Effector memory CD8-positive, alpha-beta T cell (primary cell): Measurements from ENCODE around the gene SMCHD1.
A peak's percentile ranks its signal among the peaks of the same experiment; 100 is the strongest.
"Not testable (repeated sequence)": the region's sequence is repeated elsewhere in the genome, so short reads cannot be mapped to it uniquely, and the experiment has no call there.

ENCODE experiments used
- ATAC-seq: fragments of 150-1000 bp; cut with Tn5 transposase; replicated peaks from 2 replicates; pipeline ENCODE4 v1.10.0; 2021; ENCODE audit warnings: mild to moderate bottlenecking, moderate library complexity
- DNase-seq, 3 experiments: peaks; one replicate each; pipeline ENCODE4 v3.0.0; 2021
- H3K27ac Mint-ChIP-seq, 2 donors: one replicate each; pipeline ENCODE4 v1.8.0; 2022; ENCODE audit warnings: mild to moderate bottlenecking in 2 of 2, mixed read lengths in 2 of 2, moderate library complexity in 2 of 2
- H3K27me3 Mint-ChIP-seq, 2 donors: one replicate each; pipeline ENCODE4 v1.8.0; 2022; ENCODE audit warnings: mixed read lengths in 2 of 2
- H3K36me3 Mint-ChIP-seq: one replicate; pipeline ENCODE4 v1.8.0; 2022; ENCODE audit warnings: mild to moderate bottlenecking, moderate library complexity, mixed read lengths; ENCODE audit not compliant: insufficient read depth
- H3K4me1 Mint-ChIP-seq, 2 donors: one replicate each; pipeline ENCODE4 v1.8.0; 2022; ENCODE audit warnings: low read depth in 2 of 2, mixed read lengths in 2 of 2
- H3K4me3 Mint-ChIP-seq, 2 donors: one replicate each; pipeline ENCODE4 v1.8.0; 2022; ENCODE audit warnings: mild to moderate bottlenecking in 2 of 2, mixed read lengths in 2 of 2, moderate library complexity in 2 of 2
- H3K9me3 Mint-ChIP-seq, 2 donors: one replicate each; pipeline ENCODE4 v1.8.0; 2022; ENCODE audit warnings: mixed read lengths in 2 of 2

The SMCHD1 gene

DNA sequence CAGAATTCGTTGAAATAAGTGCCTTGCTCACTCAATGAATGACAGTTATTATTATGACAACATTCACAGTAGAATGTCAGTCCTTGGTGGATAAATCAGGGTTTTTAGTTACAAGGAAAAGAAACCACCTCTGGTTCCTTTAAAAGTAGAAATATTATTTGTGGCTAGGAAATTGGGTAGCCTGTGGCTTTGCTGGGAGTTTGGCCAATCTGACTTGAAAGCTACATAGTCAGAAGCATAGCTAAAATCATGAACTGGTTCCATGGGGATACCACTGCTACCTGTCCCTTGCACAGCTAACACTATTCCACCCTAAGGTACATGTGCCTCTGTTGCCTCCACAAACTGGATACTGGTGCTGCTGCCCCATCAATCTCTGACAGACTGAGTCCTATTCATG lies 12.8 kb upstream of the SMCHD1 start:
- DNase-seq, result no peak
- no peak for ATAC-seq
- Mint-ChIP-seq H3K27me3 (no peaks in the 10 kb centered on the region), H3K27ac (no peak overlapping the region), H3K36me3 (peaks cover 7% of the 10 kb centered on the region), H3K9me3 (no peaks in the 10 kb centered on the region), H3K4me1 (peaks cover 27 to 41% of the 10 kb centered on the region in 2 donors), H3K4me3 (no peak overlapping the region)

DNA sequence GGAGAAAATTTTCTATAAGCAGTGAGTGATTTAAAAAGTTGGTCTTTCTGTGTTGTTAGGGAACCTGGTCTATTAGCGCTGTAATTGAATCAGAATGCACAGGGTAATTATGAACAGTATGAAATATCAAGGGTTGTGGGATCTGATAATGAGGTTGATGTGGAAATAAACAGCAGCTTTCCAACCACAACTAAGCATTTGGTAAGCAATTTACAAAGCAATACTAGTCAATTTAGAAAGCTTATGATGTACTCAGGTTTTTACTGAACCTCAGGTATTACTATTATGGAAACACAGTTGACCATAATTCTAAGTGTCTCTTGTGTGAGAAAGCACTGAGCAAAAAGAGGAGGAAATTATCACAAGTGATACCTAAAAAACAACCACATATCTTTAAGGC lies 11.0 kb upstream of the SMCHD1 start:
- Mint-ChIP-seq H3K27me3 (no peaks in the 10 kb centered on the region), H3K9me3 (no peaks in the 10 kb centered on the region), H3K4me1 (peaks cover 13 to 29% of the 10 kb centered on the region in 2 donors), H3K36me3 (peaks cover 3% of the 10 kb centered on the region), H3K4me3 (no peak overlapping the region), H3K27ac (no peak overlapping the region)
- ATAC-seq (peak; percentile 41), DNase-seq (no peak)

DNA sequence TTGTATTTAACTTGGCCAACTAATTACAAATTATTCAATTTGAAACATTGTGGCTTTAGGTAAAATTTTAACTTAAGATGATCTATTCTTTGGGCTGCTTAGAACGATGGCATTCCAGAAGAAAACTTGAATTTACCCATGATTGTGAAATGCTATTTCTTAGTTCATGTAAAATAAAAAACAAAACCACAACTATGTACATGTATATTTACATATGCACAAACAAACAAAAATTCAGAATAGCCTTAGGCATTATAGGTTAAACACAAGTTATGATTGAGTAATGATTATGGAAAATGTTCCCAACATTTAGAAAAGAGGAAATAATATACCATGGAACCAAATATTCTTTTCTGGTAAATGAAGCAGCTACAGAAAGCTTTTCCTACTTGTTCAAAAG lies 3.5 kb upstream of the SMCHD1 start:
- H3K27ac Mint-ChIP-seq, result no peak overlapping the region
- H3K27me3 Mint-ChIP-seq, result no peaks in the 10 kb centered on the region
- peaks cover 10 to 15% of the 10 kb centered on the region in 2 donors for H3K4me1 Mint-ChIP-seq

DNA sequence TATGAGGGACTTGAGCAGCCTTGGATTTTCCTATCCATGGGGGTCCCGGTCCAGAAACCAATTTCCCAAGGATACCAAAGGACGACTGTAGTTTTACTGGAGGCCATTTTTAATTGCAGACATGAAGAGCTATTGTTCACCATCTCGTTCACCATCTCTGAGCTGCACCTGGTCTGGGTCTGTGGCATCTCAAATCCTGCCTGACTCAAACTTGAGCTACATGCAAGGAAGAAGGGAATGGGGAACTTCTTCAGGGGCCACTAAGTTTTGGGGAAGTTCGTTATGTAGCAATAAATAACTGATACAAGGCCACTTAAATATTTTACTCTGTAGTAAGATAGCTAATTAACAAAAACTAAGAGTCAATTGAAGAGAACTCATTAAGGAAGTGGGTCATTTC lies 2.1 kb upstream of the SMCHD1 start:
- ATAC-seq (no peak), DNase-seq (no peak)
- Mint-ChIP-seq H3K27me3 (no peaks in the 10 kb centered on the region), H3K4me3 (no peak overlapping the region), H3K9me3 (no peaks in the 10 kb centered on the region), H3K27ac (peak overlapping the region in 1 of 2 donors; percentile 100), H3K36me3 (peaks cover 38% of the 10 kb centered on the region), H3K4me1 (peaks cover 18 to 27% of the 10 kb centered on the region in 2 donors)

More for the DNA sequence above, 3.5 kb upstream of the SMCHD1 start:
- ATAC-seq, result no peak
- DNase-seq, result no peak
- H3K36me3 Mint-ChIP-seq, result peaks cover 26% of the 10 kb centered on the region
- no peak overlapping the region for H3K4me3 Mint-ChIP-seq
- no peaks in the 10 kb centered on the region for H3K9me3 Mint-ChIP-seq

DNA sequence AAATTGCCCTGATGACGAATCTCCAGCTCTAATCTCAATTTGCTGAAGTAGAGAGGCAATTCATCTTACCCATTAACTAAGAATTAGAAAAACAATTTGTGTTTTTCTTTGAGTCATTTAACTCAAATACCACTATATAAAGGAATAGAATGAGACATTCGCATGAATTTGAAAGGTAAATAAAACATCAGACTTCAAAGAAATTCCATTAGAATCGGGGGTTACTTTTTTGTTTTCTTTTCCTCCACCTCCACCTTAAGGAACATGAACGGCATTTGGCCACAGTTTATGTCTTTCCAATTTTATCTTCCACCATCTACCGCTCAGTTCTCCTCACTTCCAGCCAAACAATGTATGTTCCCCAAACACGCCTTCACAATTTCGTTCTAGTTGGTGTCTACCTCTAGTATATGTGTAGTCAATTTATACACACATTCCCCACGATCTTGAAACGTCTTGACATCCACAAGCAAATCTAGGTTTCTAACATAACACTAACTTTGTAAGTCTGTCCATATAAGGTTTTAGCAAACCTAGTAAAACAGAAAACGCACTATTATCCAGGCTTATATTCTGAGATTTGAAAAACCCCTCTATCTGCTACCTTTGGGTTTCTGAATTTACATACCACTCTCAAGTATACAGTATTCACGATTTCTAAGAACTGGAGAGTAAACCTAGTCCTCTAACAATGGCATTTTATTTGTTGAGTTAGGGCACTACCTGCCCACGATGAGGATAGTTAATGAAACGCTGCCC lies 1.2 kb upstream of the SMCHD1 start:
- DNase-seq (no peak), ATAC-seq (no peak)
- peak overlapping the region; percentile 95 to 98 for H3K4me3 Mint-ChIP-seq
- H3K4me1 Mint-ChIP-seq, result peaks cover 22 to 32% of the 10 kb centered on the region in 2 donors
- peaks cover 39% of the 10 kb centered on the region for H3K36me3 Mint-ChIP-seq
- no peaks in the 10 kb centered on the region for H3K27me3 Mint-ChIP-seq
- H3K27ac Mint-ChIP-seq, result peak overlapping the region; percentile 99 to 100
- no peaks in the 10 kb centered on the region for H3K9me3 Mint-ChIP-seq

DNA sequence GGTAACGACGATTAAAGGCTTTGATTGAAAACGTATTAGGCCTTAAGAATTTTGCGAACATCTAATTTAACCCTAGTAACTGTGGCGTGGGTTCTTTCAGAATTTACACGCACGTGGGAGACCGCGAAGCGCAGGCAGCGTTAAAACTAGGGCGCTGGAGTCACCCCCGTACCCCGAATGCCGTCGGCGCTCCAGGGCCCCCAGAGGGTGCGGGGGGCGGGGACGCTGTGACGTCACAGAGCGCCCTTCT lies 673 bp upstream of the SMCHD1 start:
- DNase-seq (peak; percentile 83 to 85 (median 84)), ATAC-seq (peak; percentile 59)
- Mint-ChIP-seq H3K27me3 (no peaks in the 10 kb centered on the region), H3K27ac (peak overlapping the region; percentile 99 to 100), H3K4me1 (peaks cover 22 to 34% of the 10 kb centered on the region in 2 donors), H3K9me3 (no peaks in the 10 kb centered on the region), H3K4me3 (peak overlapping the region; percentile 95 to 98), H3K36me3 (peaks cover 39% of the 10 kb centered on the region)

DNA sequence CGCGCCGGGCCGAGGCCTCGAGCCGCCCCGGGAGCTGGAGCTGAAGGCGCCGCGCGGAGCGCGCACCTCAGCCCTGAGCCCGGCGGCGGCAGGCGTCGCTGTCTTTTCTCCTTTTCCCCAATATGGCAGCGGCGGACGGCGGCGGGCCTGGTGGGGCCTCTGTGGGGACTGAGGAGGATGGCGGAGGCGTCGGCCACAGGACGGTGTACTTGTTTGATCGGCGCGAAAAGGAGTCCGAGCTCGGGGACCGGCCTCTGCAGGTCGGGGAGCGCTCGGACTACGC lies 369 bp downstream of the SMCHD1 start:
- H3K27me3 Mint-ChIP-seq, result no peaks in the 10 kb centered on the region
- peaks cover 45% of the 10 kb centered on the region for H3K36me3 Mint-ChIP-seq
- peaks cover 24 to 37% of the 10 kb centered on the region in 2 donors for H3K4me1 Mint-ChIP-seq
- no peak for ATAC-seq
- peak overlapping the region; percentile 95 to 98 for H3K4me3 Mint-ChIP-seq
- peaks cover 0 to 1% of the 10 kb centered on the region in 2 donors for H3K9me3 Mint-ChIP-seq
- peak overlapping the region; percentile 99 to 100 for H3K27ac Mint-ChIP-seq
- no peak for DNase-seq

DNA sequence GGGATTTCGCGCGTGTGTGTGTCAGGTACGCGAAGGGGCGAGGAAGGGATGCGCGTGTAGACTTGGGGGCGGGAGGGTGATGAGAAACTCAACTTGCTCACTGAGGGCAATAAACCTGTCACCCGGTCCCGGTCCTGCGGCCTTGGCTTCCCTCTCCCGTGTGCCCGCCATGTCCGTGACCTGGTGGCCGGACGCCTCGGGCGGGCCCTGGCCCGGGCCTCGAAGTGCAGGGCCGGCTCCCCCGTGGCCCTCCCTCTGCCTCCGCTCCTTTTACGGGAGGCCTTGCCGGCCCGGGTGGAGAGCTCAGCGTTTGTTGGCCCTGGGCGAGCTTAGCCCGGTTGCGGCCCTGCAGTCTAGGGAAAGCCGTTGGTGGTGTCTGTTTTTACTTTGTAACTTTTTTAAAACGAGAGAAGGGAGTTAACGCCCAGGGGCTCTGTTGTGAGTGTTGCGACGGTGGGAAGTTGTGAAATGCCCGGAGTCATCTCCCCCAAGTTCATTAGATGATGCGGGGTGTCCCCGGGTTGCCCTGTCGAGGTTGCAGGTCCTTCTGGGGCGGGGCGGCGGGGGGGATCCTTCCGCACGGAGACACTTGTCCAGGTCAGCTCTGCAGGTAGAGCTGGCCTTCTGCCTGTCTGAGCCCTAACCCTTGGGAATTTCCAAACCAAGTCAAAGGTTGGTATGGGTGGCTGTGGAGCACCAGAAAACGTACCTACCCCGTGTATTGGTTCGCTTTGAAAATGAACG lies 883 bp downstream of the SMCHD1 start:
- Mint-ChIP-seq H3K36me3 (peaks cover 46% of the 10 kb centered on the region), H3K27me3 (no peaks in the 10 kb centered on the region), H3K9me3 (peaks cover 0 to 2% of the 10 kb centered on the region in 2 donors), H3K4me3 (peak overlapping the region; percentile 95 to 98), H3K4me1 (peaks cover 27 to 41% of the 10 kb centered on the region in 2 donors), H3K27ac (peak overlapping the region; percentile 99 to 100)
- ATAC-seq (peak; percentile 10), DNase-seq (peak; percentile 24 to 45 (median 32))

DNA sequence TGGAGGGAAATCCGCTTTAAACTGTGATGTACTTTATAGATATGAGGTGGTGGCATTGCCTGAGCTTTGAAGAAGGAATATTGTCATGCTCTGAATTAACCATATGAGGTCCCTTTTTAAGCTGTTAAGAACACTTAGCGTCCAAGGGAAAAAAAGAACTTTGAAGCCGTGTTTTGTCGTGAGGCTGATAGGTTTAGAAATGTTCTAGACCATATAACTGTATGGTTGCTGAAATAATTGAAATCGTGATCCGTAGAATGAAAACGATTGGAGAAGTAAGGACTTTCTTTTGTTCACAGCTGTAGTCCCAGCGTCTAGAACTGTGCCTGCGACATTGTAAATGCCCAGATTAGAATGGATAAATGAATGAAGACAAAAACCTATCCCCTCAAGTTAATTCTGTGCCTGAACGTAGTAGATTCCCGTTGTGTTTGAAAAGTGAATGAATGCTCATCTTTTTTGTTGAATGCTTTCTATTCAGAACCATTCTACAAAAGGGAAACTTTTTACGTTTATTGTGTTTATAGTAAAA lies 1.5 kb downstream of the SMCHD1 start:
- no peak for DNase-seq
- Mint-ChIP-seq H3K36me3 (peaks cover 51% of the 10 kb centered on the region), H3K9me3 (peaks cover 0 to 2% of the 10 kb centered on the region in 2 donors), H3K4me3 (peak overlapping the region; percentile 95 to 98), H3K27me3 (no peaks in the 10 kb centered on the region), H3K27ac (peak overlapping the region; percentile 99 to 100), H3K4me1 (peaks cover 29 to 46% of the 10 kb centered on the region in 2 donors)
- ATAC-seq, result no peak

DNA sequence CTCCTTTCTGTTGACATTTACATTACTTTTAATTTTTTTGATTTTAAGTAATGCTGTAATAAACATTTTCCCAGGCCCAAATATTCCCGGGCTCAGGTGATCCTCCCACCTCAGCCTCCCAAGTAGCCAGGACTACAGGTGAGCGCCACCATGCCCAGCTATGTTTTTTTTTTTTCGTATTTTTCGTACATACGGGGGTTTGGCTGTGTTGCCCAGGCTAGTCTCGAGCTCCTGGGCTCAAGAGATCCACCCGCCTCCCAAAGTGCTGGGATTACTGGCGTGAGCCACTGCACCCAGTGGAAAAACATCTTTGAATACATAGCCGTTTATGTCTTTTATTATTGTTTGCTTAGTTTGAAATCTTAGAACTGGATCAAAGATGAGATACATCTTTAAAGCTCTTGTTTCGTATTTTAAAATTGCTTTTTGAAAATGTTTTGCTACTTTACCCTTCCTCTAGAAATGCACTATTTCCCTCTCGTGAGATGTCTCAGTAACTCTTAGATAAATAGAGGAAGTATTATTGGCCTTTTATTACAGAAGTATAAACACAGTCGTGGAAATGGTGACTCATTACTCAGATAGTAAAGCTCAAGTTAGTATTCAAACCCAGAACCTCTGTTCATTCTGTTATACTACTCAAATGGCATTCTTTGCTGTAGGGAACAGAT lies 2.4 kb downstream of the SMCHD1 start:
- no peak for DNase-seq
- H3K36me3 Mint-ChIP-seq, result peaks cover 58% of the 10 kb centered on the region
- H3K27ac Mint-ChIP-seq, result peak overlapping the region; percentile 99 to 100
- H3K4me3 Mint-ChIP-seq, result peak overlapping the region; percentile 95 to 98
- no peaks in the 10 kb centered on the region for H3K27me3 Mint-ChIP-seq
- H3K4me1 Mint-ChIP-seq, result peaks cover 36 to 54% of the 10 kb centered on the region in 2 donors
- H3K9me3 Mint-ChIP-seq, result peaks cover 0 to 2% of the 10 kb centered on the region in 2 donors
- no peak for ATAC-seq

DNA sequence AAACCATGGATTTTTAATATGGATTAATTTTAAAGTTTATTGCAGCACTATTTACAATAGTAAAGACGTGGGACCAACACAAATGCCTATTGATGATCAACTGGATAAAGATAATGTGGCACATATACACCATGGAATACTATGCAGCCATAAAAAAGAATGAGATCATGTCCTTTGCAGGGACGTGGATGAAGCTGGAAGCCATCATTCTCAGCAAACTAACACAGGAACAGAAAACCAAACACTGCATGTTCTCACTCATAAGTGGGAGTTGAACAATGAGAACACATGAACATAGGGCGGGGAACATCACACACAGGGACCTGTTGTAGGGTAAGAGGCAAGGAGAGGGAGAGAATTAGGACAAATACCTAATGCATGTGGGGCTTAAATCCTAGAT lies 5.3 kb downstream of the SMCHD1 start:
- H3K27me3 Mint-ChIP-seq, H3K9me3 Mint-ChIP-seq, DNase-seq, ATAC-seq: not testable (repeated sequence)
- H3K27ac Mint-ChIP-seq, result peak overlapping the region; percentile 21 to 76
- peak overlapping the region; percentile 2 to 34 for H3K4me3 Mint-ChIP-seq
- H3K36me3 Mint-ChIP-seq, result peaks cover 64% of the 10 kb centered on the region
- peaks cover 56 to 70% of the 10 kb centered on the region in 2 donors for H3K4me1 Mint-ChIP-seq

DNA sequence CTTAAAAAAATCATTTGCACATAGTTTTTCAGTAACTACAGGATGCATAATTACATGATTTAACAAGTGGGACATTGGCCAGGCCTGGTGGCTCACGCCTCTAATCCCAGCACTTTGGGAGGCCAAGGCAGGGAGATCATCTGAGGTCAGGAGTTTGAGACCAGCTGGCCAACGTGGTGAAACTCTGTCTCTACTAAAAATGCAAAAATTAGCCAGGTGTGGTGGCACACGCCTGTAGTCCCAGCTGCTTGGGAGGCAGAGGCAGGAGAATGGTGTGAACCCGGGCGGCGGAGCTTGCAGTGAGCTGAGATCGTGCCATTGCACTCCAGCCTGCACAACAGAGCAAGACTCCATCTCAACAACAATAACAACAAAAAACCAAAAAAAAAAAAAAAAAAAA lies 6.8 kb downstream of the SMCHD1 start:
- Mint-ChIP-seq H3K27ac (peak overlapping the region; percentile 82 to 86), H3K4me1 (peaks cover 58 to 70% of the 10 kb centered on the region in 2 donors), H3K4me3 (peak overlapping the region; percentile 66 to 72), H3K36me3 (peaks cover 59% of the 10 kb centered on the region)
- H3K9me3 Mint-ChIP-seq, ATAC-seq, H3K27me3 Mint-ChIP-seq, DNase-seq: not testable (repeated sequence)

DNA sequence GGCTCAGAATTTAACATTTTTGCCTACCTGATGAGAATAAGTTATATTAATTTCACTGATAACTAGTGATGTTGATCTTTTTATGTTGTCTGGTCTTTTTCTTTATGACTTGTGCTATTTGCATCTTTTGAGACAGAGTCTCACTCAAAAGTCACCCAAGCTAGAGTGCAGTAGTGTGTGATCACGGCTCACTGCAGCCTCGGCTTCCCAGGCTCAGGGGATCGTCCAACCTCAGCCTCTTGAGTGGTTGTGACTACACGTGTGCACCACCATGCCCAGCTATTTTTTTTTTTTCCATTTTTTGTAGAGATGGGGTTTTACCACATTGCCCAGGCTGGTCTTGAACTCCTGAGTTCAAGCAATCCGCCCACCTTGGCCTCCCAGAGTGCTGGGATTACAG lies 7.5 kb downstream of the SMCHD1 start:
- Mint-ChIP-seq H3K4me1 (peaks cover 55 to 66% of the 10 kb centered on the region in 2 donors), H3K9me3 (peaks cover 0 to 2% of the 10 kb centered on the region in 2 donors), H3K36me3 (peaks cover 61% of the 10 kb centered on the region), H3K27ac (peak overlapping the region; percentile 82 to 86), H3K27me3 (no peaks in the 10 kb centered on the region), H3K4me3 (peak overlapping the region; percentile 66 to 72)
- ATAC-seq, result peak; percentile 28
- no peak for DNase-seq
